ENCODE results near the gene SARM1.

DNA sequence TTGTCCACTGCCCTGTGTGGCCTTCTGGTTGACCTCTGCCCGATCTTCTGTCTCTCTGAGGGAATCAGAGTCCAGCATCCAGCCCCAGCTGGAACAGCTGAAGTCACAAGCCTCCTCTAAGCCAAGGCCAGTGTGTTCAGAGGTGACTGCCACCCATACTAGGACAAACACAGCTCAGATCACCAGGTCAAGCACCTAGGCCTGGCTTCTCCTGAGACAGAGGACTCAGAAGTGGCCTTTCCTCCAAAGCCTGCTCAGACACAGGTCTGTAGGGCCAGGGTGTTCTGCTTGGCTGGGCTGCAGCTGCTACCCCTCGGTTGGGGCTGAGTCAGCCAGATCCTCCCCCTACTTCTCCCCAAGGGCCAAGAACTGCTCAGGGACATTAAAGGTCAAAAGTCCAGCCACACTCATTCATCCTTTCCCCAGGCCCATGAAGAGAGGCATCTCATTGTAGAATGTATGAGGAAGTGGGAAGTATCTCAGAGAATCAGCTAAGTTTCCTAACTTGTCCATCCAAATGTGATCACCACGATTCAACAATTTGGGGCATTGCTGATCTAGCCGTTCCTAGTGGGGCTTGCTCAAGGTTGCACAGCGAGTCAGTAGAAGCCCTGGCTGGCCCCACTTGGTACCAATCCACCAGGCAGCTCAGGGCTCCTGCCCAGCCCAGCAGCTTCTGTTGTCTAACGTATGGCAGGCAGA is 26.9 kb downstream of the SARM1 start:
- TF ChIP-seq, protein P1, sequence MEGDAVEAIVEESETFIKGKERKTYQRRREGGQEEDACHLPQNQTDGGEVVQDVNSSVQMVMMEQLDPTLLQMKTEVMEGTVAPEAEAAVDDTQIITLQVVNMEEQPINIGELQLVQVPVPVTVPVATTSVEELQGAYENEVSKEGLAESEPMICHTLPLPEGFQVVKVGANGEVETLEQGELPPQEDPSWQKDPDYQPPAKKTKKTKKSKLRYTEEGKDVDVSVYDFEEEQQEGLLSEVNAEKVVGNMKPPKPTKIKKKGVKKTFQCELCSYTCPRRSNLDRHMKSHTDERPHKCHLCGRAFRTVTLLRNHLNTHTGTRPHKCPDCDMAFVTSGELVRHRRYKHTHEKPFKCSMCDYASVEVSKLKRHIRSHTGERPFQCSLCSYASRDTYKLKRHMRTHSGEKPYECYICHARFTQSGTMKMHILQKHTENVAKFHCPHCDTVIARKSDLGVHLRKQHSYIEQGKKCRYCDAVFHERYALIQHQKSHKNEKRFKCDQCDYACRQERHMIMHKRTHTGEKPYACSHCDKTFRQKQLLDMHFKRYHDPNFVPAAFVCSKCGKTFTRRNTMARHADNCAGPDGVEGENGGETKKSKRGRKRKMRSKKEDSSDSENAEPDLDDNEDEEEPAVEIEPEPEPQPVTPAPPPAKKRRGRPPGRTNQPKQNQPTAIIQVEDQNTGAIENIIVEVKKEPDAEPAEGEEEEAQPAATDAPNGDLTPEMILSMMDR (conservative IDR thresholded peaks at IDR 0.05 in 1 of 2, IDR thresholded peaks at IDR 0.05 in 1 of 2; ENCODE audit: extremely low read depth in 1 of 2, insufficient read depth in 1 of 2, low read depth in 1 of 2, low read length in 2 of 2): no peak
- no peak for TF ChIP-seq EZH2 (IDR thresholded peaks at IDR 0.05; ENCODE audit: borderline replicate concordance, low read length)

All from mammary epithelial cell (primary cell).